ENCODE results near the gene CNN2. TPM values are rescaled to one million over a fixed set of nuclear protein-coding genes. Genes with fewer than 3 reads are reported as not detected.

CNN2 gene
- total RNA-seq: 200 and 242 TPM in 2 replicates

DNA sequence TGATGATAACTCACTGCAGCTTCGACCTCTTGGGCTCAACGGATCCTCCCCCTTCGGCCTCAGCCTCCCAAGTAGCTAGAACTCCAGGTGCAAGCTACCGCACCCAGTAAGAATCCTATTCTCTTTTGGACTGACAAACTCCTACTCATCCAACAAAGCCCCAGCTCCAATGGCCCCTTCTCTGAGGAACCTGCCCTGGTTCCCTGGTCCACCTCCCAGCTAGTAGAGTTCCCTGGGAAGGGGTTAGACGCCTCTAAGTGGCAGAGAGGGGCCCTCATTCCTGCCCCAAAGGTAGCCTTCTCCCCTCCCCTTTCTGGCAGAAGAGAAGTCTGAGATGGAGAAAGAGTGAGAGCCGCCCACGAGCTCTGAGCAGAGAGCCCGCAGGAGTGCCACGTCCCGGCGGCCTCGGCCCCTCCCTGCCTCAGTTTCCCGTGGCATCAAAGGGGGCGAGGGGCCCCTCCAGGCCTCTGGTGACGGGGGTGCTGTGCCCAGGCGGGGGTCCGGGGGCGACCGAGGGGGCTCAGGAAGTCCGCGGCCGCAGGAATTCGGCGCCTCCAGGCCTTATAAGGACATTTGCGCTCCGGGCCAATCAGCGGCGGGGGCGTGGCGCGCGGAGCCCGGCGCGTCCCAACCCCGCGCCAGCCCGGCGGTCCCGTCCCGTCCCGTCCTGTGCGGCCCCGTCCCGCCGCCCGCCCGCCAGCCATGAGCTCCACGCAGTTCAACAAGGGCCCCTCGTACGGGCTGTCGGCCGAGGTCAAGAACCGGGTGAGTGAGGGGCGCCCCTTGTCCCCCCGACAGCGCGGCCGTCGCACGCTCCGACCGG, at the start of gene CNN2:
TSS of gene CNN2 (plus strand) at position 649 of the 823 bp plus-strand sequence. CDS start at position 703, 54 bp downstream.

DNA sequence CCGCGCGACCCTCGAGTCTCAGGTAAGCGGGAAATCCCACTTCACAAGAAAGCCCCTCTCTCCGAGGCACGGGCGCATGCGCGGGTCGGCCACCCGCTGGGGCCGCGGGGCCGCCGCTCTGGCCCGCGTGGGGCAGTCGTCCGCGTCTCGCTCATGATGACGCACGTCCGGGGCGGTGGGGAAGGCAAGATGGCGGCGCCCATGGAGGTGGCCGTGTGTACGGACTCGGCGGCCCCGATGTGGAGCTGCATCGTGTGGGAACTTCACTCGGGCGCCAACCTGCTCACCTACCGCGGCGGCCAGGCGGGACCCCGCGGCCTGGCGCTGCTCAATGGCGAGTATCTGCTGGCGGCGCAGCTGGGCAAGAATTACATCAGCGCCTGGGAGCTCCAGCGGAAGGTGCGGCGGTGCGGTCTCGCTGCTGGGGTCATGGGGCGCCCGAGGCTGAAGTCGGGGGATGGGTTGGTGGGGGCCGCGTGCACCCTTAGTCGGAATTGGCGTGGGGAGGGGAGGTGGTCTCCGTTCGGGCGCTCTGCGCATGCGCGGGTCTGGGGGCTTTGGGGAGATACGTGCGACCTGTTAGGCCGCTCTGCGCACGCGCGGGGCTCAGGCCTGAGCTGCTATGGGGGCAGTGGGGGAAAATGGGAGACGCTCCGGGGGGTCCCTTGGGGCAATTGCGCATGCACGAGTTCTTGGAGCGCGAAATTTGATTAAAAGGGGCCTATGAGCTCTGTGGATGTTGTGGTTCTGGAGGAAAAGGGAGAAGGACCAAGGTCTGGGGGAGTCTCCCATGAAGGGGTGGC, 42.0 kb upstream of the CNN2 start, which contains the start of gene WDR18:
TSS of gene WDR18 (plus strand) at position 181 of the 803 bp plus-strand sequence. CDS start at position 190, 9 bp downstream.

DNA sequence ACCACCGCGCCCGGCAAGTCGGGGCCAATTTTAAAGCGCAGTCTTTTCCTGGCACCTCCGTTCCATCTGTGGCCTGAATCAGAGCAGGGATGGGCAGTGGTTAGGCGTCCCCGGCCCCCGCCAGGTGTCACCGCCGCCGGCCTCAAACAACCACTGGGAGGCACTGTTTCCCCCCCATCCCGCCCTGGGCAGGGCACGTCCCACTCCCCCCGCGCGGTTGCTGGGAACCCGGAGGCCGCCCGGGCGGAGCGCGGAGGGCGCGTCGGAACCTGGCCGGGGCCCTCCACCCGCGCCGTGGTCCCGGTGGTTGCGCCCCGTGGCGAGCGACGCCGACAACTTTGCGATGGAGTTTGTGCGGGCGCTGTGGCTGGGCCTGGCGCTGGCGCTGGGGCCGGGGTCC, 26.3 kb upstream of the CNN2 start, which contains the start of gene GRIN3B:
TSS of gene GRIN3B (plus strand) at position 325 of the 400 bp plus-strand sequence. CDS start at position 344, 19 bp downstream.

DNA sequence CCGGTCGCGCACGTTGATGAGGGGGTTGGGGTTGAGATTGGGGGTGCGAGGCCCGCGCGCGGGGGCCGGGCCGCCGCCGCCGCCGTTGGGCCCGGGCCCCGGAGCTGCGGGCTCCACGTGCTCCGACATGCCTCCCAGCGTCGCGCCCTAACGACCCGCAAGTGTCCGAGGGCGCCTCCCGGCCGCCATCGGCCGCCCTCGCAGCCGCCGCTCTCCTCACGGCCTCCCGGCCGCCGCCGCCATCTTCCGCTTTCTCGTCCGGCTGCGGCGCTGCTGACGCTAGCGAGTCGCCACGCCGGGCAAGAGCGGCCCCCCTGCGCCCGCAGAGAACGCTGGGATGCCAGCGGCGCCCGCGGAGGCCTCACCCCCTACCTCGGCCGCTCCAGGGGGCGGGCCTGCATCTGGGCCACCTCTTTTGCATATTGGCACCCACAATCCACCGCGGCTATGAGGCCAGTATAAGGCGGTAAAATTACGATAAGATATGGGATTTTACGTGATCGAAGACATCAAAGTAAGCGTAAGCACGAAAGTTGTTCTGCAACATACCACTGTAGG, 5.5 kb upstream of the CNN2 start, which contains the start of gene TMEM259:
TSS of gene TMEM259 (minus strand) at position 256 of the 558 bp plus-strand sequence. CDS start at position 129, 127 bp downstream.

GRCh38 chr19:1039646-1040475, 13.5 kb downstream of the CNN2 start, which contains the start of gene ABCA7:
TSS of gene ABCA7 (plus strand) at chr19:1040107. CDS start at chr19:1041362, 1,255 bp downstream.

DNA sequence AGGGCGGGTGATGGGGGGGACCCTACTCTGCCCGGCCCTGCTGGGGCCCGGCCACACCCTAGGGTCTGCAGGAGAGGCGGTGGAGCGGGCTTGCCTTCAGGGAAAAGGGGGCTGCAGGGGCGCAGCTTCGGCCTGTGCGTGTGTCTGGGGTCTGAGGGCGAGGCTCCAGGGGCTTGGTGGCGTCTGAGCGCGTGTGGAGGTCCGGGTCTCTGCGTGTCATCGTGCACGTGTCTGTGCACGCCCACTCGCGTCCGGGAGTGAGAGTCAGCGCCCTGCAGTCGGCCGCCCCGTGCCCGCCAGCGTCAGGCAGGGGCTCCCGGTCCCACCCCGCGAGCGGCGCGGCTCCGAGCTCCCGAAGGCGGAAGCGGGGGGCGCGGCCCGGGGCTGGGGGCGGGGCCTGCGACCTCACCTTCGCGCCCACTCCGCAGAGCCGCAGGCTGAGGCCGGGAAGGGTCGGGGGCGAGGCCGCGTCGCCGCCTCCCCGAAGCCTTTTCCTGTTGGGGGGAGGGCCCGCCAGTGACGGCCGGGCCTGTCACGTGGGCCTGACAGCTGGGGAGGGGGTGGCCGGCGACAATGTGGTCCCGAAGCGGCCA, 40.4 kb downstream of the CNN2 start, which contains the start of gene ARHGAP45:
TSS of gene ARHGAP45 (plus strand) at position 420 of the 593 bp plus-strand sequence. CDS start 239 bp downstream, outside the sequence.

Other genes with a start within 250 kb of the CNN2 start
- gene PTBP1, start 229.2 kb upstream of the CNN2 start, total RNA-seq: 135 and 172 TPM in 2 replicates
- gene PLPPR3, start 204.7 kb upstream of the CNN2 start, total RNA-seq: 0.30 TPM in 1 of 2 replicates, not detected in the other
- gene AZU1, start 198.8 kb upstream of the CNN2 start, total RNA-seq: 0.07 TPM in 1 of 2 replicates, not detected in the other
- 0.07 TPM in 1 of 2 replicates, not detected in the other for gene PRTN3, start 185.6 kb upstream of the CNN2 start, total RNA-seq
- 0.13 TPM in 1 of 2 replicates, not detected in the other for gene ELANE, start 174.3 kb upstream of the CNN2 start, total RNA-seq
- 1.1 and 9.3 TPM in 2 replicates for gene CFD, start 166.9 kb upstream of the CNN2 start, total RNA-seq
- gene MED16, start 133.4 kb upstream of the CNN2 start, total RNA-seq: 41.2 and 43.0 TPM in 2 replicates
- gene RNU6-9, start 133.1 kb upstream of the CNN2 start, total RNA-seq: not detected in 2 replicates
- gene R3HDM4, start 113.4 kb upstream of the CNN2 start, total RNA-seq: 20.3 and 28.8 TPM in 2 replicates
- gene KISS1R, start 109.3 kb upstream of the CNN2 start, total RNA-seq: not detected in 2 replicates
- 15.4 and 16.1 TPM in 2 replicates for gene ARID3A, start 100.6 kb upstream of the CNN2 start, total RNA-seq
- 26.5 and 34.7 TPM in 2 replicates for gene WDR18, start 42.3 kb upstream of the CNN2 start, total RNA-seq
- gene GRIN3B, start 26.2 kb upstream of the CNN2 start, total RNA-seq: 0.20 and 1.7 TPM in 2 replicates
- 91.7 and 118 TPM in 2 replicates for gene TMEM259, start 5.5 kb upstream of the CNN2 start, total RNA-seq
- not detected in 2 replicates for gene RNU6-2, start 5.1 kb upstream of the CNN2 start, total RNA-seq
- 6.5 and 7.7 TPM in 2 replicates for gene ABCA7, start 13.5 kb downstream of the CNN2 start, total RNA-seq
- 0.65 and 2.1 TPM in 2 replicates for gene ARHGAP45, start 40.6 kb downstream of the CNN2 start, total RNA-seq
- gene POLR2E, start 68.8 kb downstream of the CNN2 start, total RNA-seq: 103 and 125 TPM in 2 replicates
- gene GPX4, start 77.4 kb downstream of the CNN2 start, total RNA-seq: 171 and 174 TPM in 2 replicates
- 74.7 and 93.6 TPM in 2 replicates for gene SBNO2, start 147.7 kb downstream of the CNN2 start, total RNA-seq
- gene STK11, start 179.2 kb downstream of the CNN2 start, total RNA-seq: 76.9 and 77.2 TPM in 2 replicates
- gene CBARP, start 211.4 kb downstream of the CNN2 start, total RNA-seq: 2.3 and 7.7 TPM in 2 replicates
- gene ATP5F1D, start 215.1 kb downstream of the CNN2 start, total RNA-seq: 24.0 and 32.8 TPM in 2 replicates
- 22.4 and 28.5 TPM in 2 replicates for gene MIDN, start 222.0 kb downstream of the CNN2 start, total RNA-seq
- gene CIRBP, start 242.7 kb downstream of the CNN2 start, total RNA-seq: 88.7 and 88.8 TPM in 2 replicates
- gene FAM174C, start 248.9 kb downstream of the CNN2 start, total RNA-seq: 19.2 and 33.3 TPM in 2 replicates